ENCODE results near the gene PRR33. TPM values are rescaled to one million over a fixed set of nuclear protein-coding genes. Genes with fewer than 3 reads are reported as not detected.

PRR33 gene
- total RNA-seq, 1 donor from 2014 or later: not detected

GRCh38 chr11:1848640-1849430, 42.9 kb downstream of the PRR33 start:
- intact Hi-C loops (cut with DNase I): no loop called here
- H3K36me3 ChIP-seq: no peaks in the 10 kb centered on the region
- no peaks in the 10 kb centered on the region for H3K9me3 ChIP-seq
- no peak overlapping the region for H3K27ac ChIP-seq
- H3K4me1 ChIP-seq: peaks cover 8% of the 10 kb centered on the region
- no peak for DNase-seq (ENCODE audit: extremely low spot score in 2 of 2)
- no peak overlapping the region for H3K4me3 ChIP-seq
- no peaks in the 10 kb centered on the region for H3K27me3 ChIP-seq
- TF ChIP-seq POLR2A (IDR thresholded peaks at IDR 0.05) (no peak), POLR2AphosphoS5 (IDR thresholded peaks at IDR 0.05; ENCODE audit: insufficient read depth in 1 of 2, low read depth in 1 of 2) (no peak), CTCF (IDR thresholded peaks at IDR 0.05) (no peak)

GRCh38 chr11:1847926-1848639, 43.6 kb downstream of the PRR33 start:
- Histone ChIP-seq H3K27ac (no peak overlapping the region), H3K4me3 (no peak overlapping the region), H3K36me3 (no peaks in the 10 kb centered on the region), H3K9me3 (no peaks in the 10 kb centered on the region), H3K4me1 (peaks cover 9% of the 10 kb centered on the region), H3K27me3 (no peaks in the 10 kb centered on the region)
- no peak for DNase-seq (ENCODE audit: extremely low spot score in 2 of 2)
- intact Hi-C loops (cut with DNase I): no loop called here
- TF ChIP-seq POLR2AphosphoS5 (IDR thresholded peaks at IDR 0.05; ENCODE audit: insufficient read depth in 1 of 2, low read depth in 1 of 2): no peak
- TF ChIP-seq CTCF (IDR thresholded peaks at IDR 0.05): no peak
- TF ChIP-seq POLR2A (IDR thresholded peaks at IDR 0.05): no peak

- Histone ChIP-seq H3K4me1 (peaks cover 15% of the 10 kb centered on the region), H3K27ac (no peak overlapping the region), H3K27me3 (no peaks in the 10 kb centered on the region), H3K9me3 (no peaks in the 10 kb centered on the region), H3K4me3 (no peak overlapping the region), H3K36me3 (no peaks in the 10 kb centered on the region)
- TF ChIP-seq CTCF (IDR thresholded peaks at IDR 0.05) (no peak), POLR2A (IDR thresholded peaks at IDR 0.05) (no peak), POLR2AphosphoS5 (IDR thresholded peaks at IDR 0.05; ENCODE audit: insufficient read depth in 1 of 2, low read depth in 1 of 2) (no peak)
- intact Hi-C loops (cut with DNase I): no loop called here
- DNase-seq (ENCODE audit: extremely low spot score in 2 of 2): no peak
These were observed 44.5 kb downstream of the PRR33 start for GRCh38 chr11:1847006-1847735.

DNA sequence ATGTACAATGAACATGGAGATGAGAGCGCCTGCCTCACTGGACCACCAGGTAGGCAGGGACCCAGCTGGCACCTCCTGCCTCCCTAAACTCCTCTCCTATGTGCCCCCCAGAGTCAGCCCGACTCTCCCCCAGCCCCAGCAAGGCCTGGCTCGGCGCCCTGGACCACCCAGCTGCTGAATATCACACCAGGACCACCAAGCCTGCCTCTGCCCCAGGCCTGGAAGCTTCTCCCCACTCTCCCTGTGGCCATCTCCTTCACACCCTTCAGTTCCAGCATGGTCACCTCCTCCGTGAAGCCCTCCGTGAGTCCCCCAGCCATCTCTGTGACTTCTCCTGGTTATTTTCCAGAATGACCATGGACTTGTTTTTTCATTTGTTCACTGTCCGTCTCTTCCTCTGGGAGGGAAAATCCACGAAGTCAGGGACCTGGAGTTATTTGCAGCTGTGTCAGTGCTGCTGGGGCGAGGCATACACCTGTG, 45.2 kb downstream of the PRR33 start:
- intact Hi-C loops (cut with DNase I): no loop called here
- H3K27me3 ChIP-seq: no peaks in the 10 kb centered on the region
- no peaks in the 10 kb centered on the region for H3K36me3 ChIP-seq
- no peak for DNase-seq (ENCODE audit: extremely low spot score in 2 of 2)
- H3K4me3 ChIP-seq: no peak overlapping the region
- H3K27ac ChIP-seq: no peak overlapping the region
- no peak for TF ChIP-seq CTCF (IDR thresholded peaks at IDR 0.05)
- no peak for TF ChIP-seq POLR2A (IDR thresholded peaks at IDR 0.05)
- TF ChIP-seq POLR2AphosphoS5 (IDR thresholded peaks at IDR 0.05; ENCODE audit: insufficient read depth in 1 of 2, low read depth in 1 of 2): no peak
- no peaks in the 10 kb centered on the region for H3K9me3 ChIP-seq
- peaks cover 15% of the 10 kb centered on the region for H3K4me1 ChIP-seq
